GM19463 (cell line): ENCODE data around the gene CDKN2C.

Source experiments
- ATAC-seq: cut with Tn5 transposase; IDR thresholded peaks from one replicate; pipeline ENCODE4 v1.9.1; 2021; ENCODE audit warnings: mild to moderate bottlenecking, moderate library complexity; ENCODE audit not compliant: unreplicated experiment

Gene CDKN2C

GRCh38 chr1:51014878-51015277 lies 44.8 kb downstream of the CDKN2C start:
- no peak for ATAC-seq

- no peak for ATAC-seq
These were observed 49.8 kb downstream of the CDKN2C start for GRCh38 chr1:51019811-51020210.
